HL-60 (cell line): ENCODE data around the gene EPB41.
A peak's percentile ranks its signal among the peaks of the same experiment; 100 is the strongest.

Experiments used
- DNase-seq, 2 experiments: peaks; one replicate each; pipeline ENCODE4 v3.0.0-alpha.2; 2010 to 2020; ENCODE audit warnings: low read depth in 1 of 2, low spot score in 1 of 2
- H3K27ac ChIP-seq: fragments of 250-450 bp; sonication (Bioruptor Pico); replicated peaks from 2 replicates; pipeline ENCODE4 v1.5.1; 2020; ENCODE audit warnings: mild to moderate bottlenecking, moderate library complexity
- H3K27me3 ChIP-seq: fragments of 250-450 bp; sonication (Bioruptor Pico); 2 replicates; pipeline ENCODE4 v1.5.1; 2021; ENCODE audit warnings: mild to moderate bottlenecking, moderate library complexity; ENCODE audit not compliant: insufficient read depth, poor library complexity, severe bottlenecking
- H3K4me3 ChIP-seq: replicated peaks from 2 replicates; pipeline ENCODE4 v1.5.1; 2011; ENCODE audit warnings: mild to moderate bottlenecking, control low read depth, low read length; ENCODE audit not compliant: insufficient read depth
- CTCF ChIP-seq: IDR thresholded peaks from one replicate; pipeline ENCODE4 v1.5.1; 2011; ENCODE audit warnings: low read length, control low read depth, inconsistent platforms; ENCODE audit not compliant: insufficient read depth
- GABPA ChIP-seq: IDR thresholded peaks from 2 replicates; pipeline ENCODE4 v1.6.1; 2012; ENCODE audit warnings: low read depth
- POLR2AphosphoS5 ChIP-seq: IDR thresholded peaks from 2 replicates; pipeline ENCODE4 v1.6.1; 2012; ENCODE audit warnings: low read depth
- REST ChIP-seq: IDR thresholded peaks from 2 replicates; pipeline ENCODE4 v1.6.1; 2012; ENCODE audit warnings: low read depth; ENCODE audit not compliant: insufficient replicate concordance
- SPI1 ChIP-seq: IDR thresholded peaks from 2 replicates; pipeline ENCODE4 v1.6.1; 2012; ENCODE audit warnings: low read depth, mild to moderate bottlenecking, borderline replicate concordance
- long read RNA-seq: library from polyadenylated mRNA; unstranded; transcript quantifications from one replicate; pipeline ENCODE4 v2.0.0, GENCODE V29; 2020

Gene EPB41
- long read RNA-seq, full-length matches to known transcripts = 6 of 20 reads
- long read RNA-seq, partial matches to known transcripts = 4 of 20 reads
- long read RNA-seq, other reads (novel, unspliced or antisense) = 10 of 20 reads

- peak; percentile 40 for TF ChIP-seq REST
- TF ChIP-seq POLR2AphosphoS5 = 0 out of 2 replicates have a peak, but pooled peaks have one; percentile 32
- no peak for TF ChIP-seq GABPA
- TF ChIP-seq CTCF = no peak
- TF ChIP-seq SPI1 = peak; percentile 17; the same call in 1 of the 2 replicates
- Histone ChIP-seq H3K27ac (0 out of 2 replicates have a peak within 1 kb of the TSS, but pooled peaks have one; percentile 13), H3K4me3 (peak within 1 kb of the TSS; percentile 51), H3K27me3 (no peaks in the 10 kb centered on the region)
- peak; percentile 90 to 95 for DNase-seq
These were observed at the start of gene EPB41 for GRCh38 chr1:28914228-28915030. Gene EPB41 (plus strand): TSS chr1:28914569. CDS start chr1:28987438, 72,869 bp downstream.

GRCh38 chr1:28864695-28865094 is 49.7 kb upstream of the EPB41 start:
- H3K27ac ChIP-seq = no peak overlapping the region
- H3K27me3 ChIP-seq = no peaks in the 10 kb centered on the region
- TF ChIP-seq POLR2AphosphoS5 (no peak), SPI1 (no peak), REST (no peak), GABPA (no peak), CTCF (no peak)
- H3K4me3 ChIP-seq = no peak overlapping the region
- DNase-seq = no peak

GRCh38 chr1:28865997-28866650 is 48.2 kb upstream of the EPB41 start:
- no peak for DNase-seq
- TF ChIP-seq CTCF = no peak
- TF ChIP-seq REST = no peak
- TF ChIP-seq SPI1 = peak; percentile 55
- no peak for TF ChIP-seq GABPA
- no peak for TF ChIP-seq POLR2AphosphoS5

More at GRCh38 chr1:28865997-28866650, 48.2 kb upstream of the EPB41 start:
- H3K27ac ChIP-seq = no peak overlapping the region
- no peaks in the 10 kb centered on the region for H3K27me3 ChIP-seq
- no peak overlapping the region for H3K4me3 ChIP-seq
